HCT116 (cell line): ENCODE measurements around the gene ERBB4. TPM values are rescaled to one million over a fixed set of nuclear protein-coding genes. Genes with fewer than 3 reads are reported as not detected.

Source experiments
- ATAC-seq: fragments of 200-7000 bp; cut with Tn5 transposase; 2 replicates; pipeline ENCODE4 v1.9.1; 2020; ENCODE audit warnings: mild to moderate bottlenecking, moderate library complexity
- BruUV-seq: library from RNA; stranded (reverse); fragments of 400-500 nt; replicated peaks from 2 replicates; lab custom pipeline; 2021; lab: Mats Ljungman, UMichigan
- CTCF ChIA-PET: fragments of 300-600 bp; sonication (Branson Sonifier 250); formaldehyde crosslinking; loops from one replicate; lab custom pipeline; 2021; ENCODE audit warnings: antibody characterized with exemption; lab: Charles Lee
- POLR2A ChIA-PET: fragments of 300-600, 350-600 bp; sonication (Branson Sonifier 250); formaldehyde crosslinking; loops from one replicate; lab custom pipeline; 2021; ENCODE audit warnings: antibody characterized with exemption; lab: Charles Lee
- RAD21 ChIA-PET, 2 experiments: fragments of 300-600 bp; sonication (Branson Sonifier 250); formaldehyde crosslinking; loops; one replicate each; lab custom pipeline; 2023; ENCODE audit warnings: low total read pairs in 2 of 2; ENCODE audit not compliant: uncharacterized antibody in 2 of 2, unreplicated experiment in 2 of 2, low non-redundant PET in 1 of 2; lab: Charles Lee
- DNase-seq: peaks from one replicate; pipeline ENCODE4 v3.0.0-alpha.2; 2010; ENCODE audit warnings: low read depth, low spot score
- H2AFZ ChIP-seq: fragments of 200-600 bp; shearing (Covaris generic), sonication (generic); 2 replicates; pipeline ENCODE4 v1.6.1; 2017; ENCODE audit warnings: low read depth, mixed run types, mixed read lengths, antibody characterized with exemption, low read length; ENCODE audit not compliant: poor library complexity, severe bottlenecking
- H3K27ac ChIP-seq: 2 replicates; pipeline ENCODE4 v1.5.1; 2012; ENCODE audit warnings: low read depth, low read length
- H3K27me3 ChIP-seq: fragments of 200-600 bp; sonication (generic); 2 replicates; pipeline ENCODE4 v1.6.1; 2016; ENCODE audit warnings: mixed run types, low read length, mixed read lengths; ENCODE audit not compliant: insufficient read depth
- H3K36me3 ChIP-seq, 2 experiments: fragments of 200-500 bp in 1 of 2; fragments of 200-600 bp in 1 of 2; sonication (Bioruptor generic) in 1 of 2; sonication (generic) in 1 of 2; 2 replicates each; pipeline versions ENCODE4 v1.5.1 to v1.6.1; 2014 to 2016; ENCODE audit warnings: low read length in 2 of 2, inconsistent platforms in 1 of 2, mixed read lengths in 1 of 2, mixed run types in 1 of 2; ENCODE audit not compliant: insufficient read depth in 2 of 2, control insufficient read depth in 1 of 2
- H3K4me1 ChIP-seq, 2 experiments: fragments of 200-600 bp in 1 of 2; sonication (generic) in 1 of 2; 2 replicates each; pipeline versions ENCODE4 v1.5.1 to v1.6.1; 2012 to 2017; ENCODE audit warnings: low read length in 2 of 2, inconsistent platforms in 1 of 2, mild to moderate bottlenecking in 1 of 2, mixed read lengths in 1 of 2, mixed run types in 1 of 2, moderate library complexity in 1 of 2; ENCODE audit not compliant: insufficient read depth in 2 of 2, control insufficient read depth in 1 of 2
- H3K4me2 ChIP-seq: fragments of 200-600 bp; sonication (generic); 2 replicates; pipeline ENCODE4 v1.6.1; 2017; ENCODE audit warnings: mixed run types, low read length, mixed read lengths
- H3K4me3 ChIP-seq, 2 experiments: fragments of 200-600 bp in 1 of 2; sonication (generic) in 1 of 2; replicated peaks in 1 of 2; 2 replicates each; pipeline ENCODE4 v1.5.1; 2011 to 2016; ENCODE audit warnings: low read length in 2 of 2, control low read depth in 1 of 2, low read depth in 1 of 2, mild to moderate bottlenecking in 1 of 2, mixed read lengths in 1 of 2, mixed run types in 1 of 2
- H3K79me2 ChIP-seq: fragments of 200-600 bp; sonication (generic); 2 replicates; pipeline ENCODE4 v1.6.1; 2017; ENCODE audit warnings: mild to moderate bottlenecking, mixed run types, low read length, moderate library complexity, mixed read lengths; ENCODE audit not compliant: insufficient read depth
- H3K9ac ChIP-seq: fragments of 200-600 bp; sonication (generic); 2 replicates; pipeline ENCODE4 v1.6.1; 2016; ENCODE audit warnings: low read length, mixed read lengths
- H3K9me2 ChIP-seq: fragments of 200-600 bp; sonication (generic), shearing (Covaris generic); 2 replicates; pipeline ENCODE4 v1.6.1; 2017; ENCODE audit warnings: mixed run types, mild to moderate bottlenecking, moderate library complexity; ENCODE audit not compliant: insufficient read depth
- H3K9me3 ChIP-seq, 2 experiments: fragments of 200-500 bp in 1 of 2; fragments of 200-600 bp in 1 of 2; sonication (Bioruptor generic) in 1 of 2; sonication (generic) in 1 of 2; 2 replicates each; pipeline ENCODE4 v1.6.1; 2014 to 2017; ENCODE audit warnings: low read length in 2 of 2, mixed read lengths in 2 of 2, inconsistent platforms in 1 of 2, low read depth in 1 of 2, mild to moderate bottlenecking in 1 of 2, mixed run types in 1 of 2, moderate library complexity in 1 of 2; ENCODE audit not compliant: control insufficient read depth in 1 of 2, insufficient read depth in 1 of 2
- H4K20me1 ChIP-seq: fragments of 200-600 bp; sonication (generic), shearing (Covaris generic); 2 replicates; pipeline ENCODE4 v1.6.1; 2017; ENCODE audit warnings: mixed run types, mild to moderate bottlenecking, moderate library complexity; ENCODE audit not compliant: insufficient read depth
- CBX3 ChIP-seq: IDR thresholded peaks from 2 replicates; pipeline ENCODE4 v1.6.1; 2012; ENCODE audit warnings: low read depth
- CEBPB ChIP-seq: IDR thresholded peaks from 2 replicates; pipeline ENCODE4 v1.6.1; 2012; ENCODE audit warnings: low read depth
- ELF1 ChIP-seq: IDR thresholded peaks from 2 replicates; pipeline ENCODE4 v1.6.1; 2012; ENCODE audit warnings: low read depth, borderline replicate concordance
- EZH2phosphoT487 ChIP-seq: fragments of 200-600 bp; IDR thresholded peaks from 2 replicates; pipeline ENCODE4 v1.6.1; 2018; ENCODE audit warnings: antibody characterized with exemption, borderline replicate concordance
- FOSL1 ChIP-seq: IDR thresholded peaks from 2 replicates; pipeline ENCODE4 v1.6.1; 2012; ENCODE audit warnings: low read depth
- RAD21 ChIP-seq: IDR thresholded peaks from 2 replicates; pipeline ENCODE4 v1.6.1; 2012; ENCODE audit warnings: low read depth, mild to moderate bottlenecking
- SP1 ChIP-seq: IDR thresholded peaks from 2 replicates; pipeline ENCODE4 v1.6.1; 2012; ENCODE audit warnings: low read depth
- SRF ChIP-seq: IDR thresholded peaks from 2 replicates; pipeline ENCODE4 v1.6.1; 2012; ENCODE audit warnings: low read depth
- ZNF274 ChIP-seq: fragments of 200-500 bp; sonication (Bioruptor generic); IDR thresholded peaks from 2 replicates; pipeline ENCODE4 v1.6.1; 2014; ENCODE audit warnings: mild to moderate bottlenecking, low read depth, low read length, inconsistent platforms
- intact Hi-C: fragments of 100-400 bp; cut with micrococcal nuclease; formaldehyde crosslinking; loops from 2 replicates; pipeline ENCODE4 v1.10.0; 2022
- total RNA-seq: library from RNA; stranded (reverse); gene quantifications from one replicate; pipeline ENCODE4 v1.2.1, GENCODE V29; 2021; ENCODE audit not compliant: unreplicated experiment

Gene ERBB4
- total RNA-seq, 1 experiment from 2014 or later = 0.10 TPM

GRCh38 chr2:211833582-211834279 lies 704.9 kb downstream of the ERBB4 start:
- Histone ChIP-seq H3K4me3 (no peak overlapping the region), H3K27me3 (no peaks in the 10 kb centered on the region), H3K9me3 (no peaks in the 10 kb centered on the region), H4K20me1 (no peaks in the 10 kb centered on the region), H3K4me2 (no peak overlapping the region), H2AFZ (no peak overlapping the region), H3K4me1 (no peaks in the 10 kb centered on the region), H3K27ac (no peak overlapping the region), H3K9ac (no peak overlapping the region)
- ChIA-PET CTCF (no interaction called here), RAD21 (no interaction called here)
- no TSS peak for BruUV-seq
- ATAC-seq = no peak
- no peak for TF ChIP-seq RAD21
- no peak for TF ChIP-seq ZNF274
- TF ChIP-seq, all 23 proteins: peak for 0
- DNase-seq = no peak
- POLR2A ChIA-PET = no interaction called here
- H3K79me2 ChIP-seq = no peaks in the 10 kb centered on the region
- intact Hi-C loops = no loop called here
- no peaks in the 10 kb centered on the region for H3K36me3 ChIP-seq
- H3K9me2 ChIP-seq = 0 out of 2 replicates have a peak, but pooled peaks cover 5% of the 10 kb centered on the region

- H3K4me3 ChIP-seq = no peak overlapping the region
- BruUV-seq = no TSS peak
- no peaks in the 10 kb centered on the region for H3K4me1 ChIP-seq
- H3K79me2 ChIP-seq = no peaks in the 10 kb centered on the region
- TF ChIP-seq RAD21 (no peak), ELF1 (no peak), FOSL1 (no peak), EZH2phosphoT487 (no peak), CEBPB (no peak), CBX3 (no peak), SRF (no peak), SP1 (no peak)
- ChIA-PET RAD21 (no interaction called here), POLR2A (no interaction called here), CTCF (no interaction called here)
- no peak overlapping the region for H3K27ac ChIP-seq
- H3K4me2 ChIP-seq = no peak overlapping the region
- H4K20me1 ChIP-seq = no peaks in the 10 kb centered on the region
- ATAC-seq (no peak), DNase-seq (no peak)
- H3K27me3 ChIP-seq = no peaks in the 10 kb centered on the region
- intact Hi-C loops = no loop called here
- H2AFZ ChIP-seq = no peak overlapping the region
- no peaks in the 10 kb centered on the region for H3K9me3 ChIP-seq
- no peak overlapping the region for H3K9ac ChIP-seq
- H3K9me2 ChIP-seq = no peaks in the 10 kb centered on the region
- H3K36me3 ChIP-seq = no peaks in the 10 kb centered on the region
These were observed 708.9 kb downstream of the ERBB4 start for GRCh38 chr2:211829725-211830124.
